ENCODE data around the gene GALNS.
"Not testable (repeated sequence)": the region's sequence is repeated elsewhere in the genome, so short reads cannot be mapped to it uniquely, and the experiment has no call there.

Gene GALNS

GRCh38 chr16:88893127-88893968 lies 36.6 kb upstream of the GALNS start:
- Histone ChIP-seq H3K4me3 (ENCODE audit: low read length, poor library complexity, severe bottlenecking) (no peak overlapping the region), H3K79me2 (ENCODE audit: insufficient read depth, low read length) (no peaks in the 10 kb centered on the region), H4K20me1 (ENCODE audit: insufficient read depth, low read length, poor library complexity, severe bottlenecking) (peaks cover 2% of the 10 kb centered on the region), H3F3A (ENCODE audit: low read depth) (no peaks in the 10 kb centered on the region), H3K9me2 (replicated peaks; ENCODE audit: low read depth, low read length) (no peaks in the 10 kb centered on the region), H3K4me1 (ENCODE audit: insufficient read depth, low read length, poor library complexity, severe bottlenecking) (no peaks in the 10 kb centered on the region), H3K4me2 (ENCODE audit: low read depth, low read length, poor library complexity, severe bottlenecking) (no peak overlapping the region), H2AFZ (ENCODE audit: low read length) (no peak overlapping the region), H3K9ac (ENCODE audit: low read depth, low read length, poor library complexity, severe bottlenecking) (no peak overlapping the region), H3K27me3 (ENCODE audit: insufficient read depth, low read length, poor library complexity, severe bottlenecking) (no peaks in the 10 kb centered on the region), H3K9me3 (ENCODE audit: insufficient read depth, low read depth, low read length) (no peaks in the 10 kb centered on the region), H3K36me3 (ENCODE audit: insufficient read depth, low read length) (peaks cover 42% of the 10 kb centered on the region; the same call in 1 of the 2 replicates)
- TF ChIP-seq EZH2phosphoT487 (IDR thresholded peaks at IDR 0.05; ENCODE audit: borderline replicate concordance) (no peak), CTCF (conservative IDR thresholded peaks at IDR 0.05; ENCODE audit: low read length) (no peak)

- no peaks in the 10 kb centered on the region for H3K79me2 ChIP-seq (ENCODE audit: insufficient read depth, low read length)
- no peaks in the 10 kb centered on the region for H3F3A ChIP-seq (ENCODE audit: low read depth)
- H4K20me1 ChIP-seq (ENCODE audit: insufficient read depth, low read length, poor library complexity, severe bottlenecking) = no peaks in the 10 kb centered on the region
- H3K9me3 ChIP-seq (ENCODE audit: insufficient read depth, low read depth, low read length) = no peaks in the 10 kb centered on the region
- H3K4me2 ChIP-seq (ENCODE audit: low read depth, low read length, poor library complexity, severe bottlenecking) = no peak overlapping the region
- no peaks in the 10 kb centered on the region for H3K27me3 ChIP-seq (ENCODE audit: insufficient read depth, low read length, poor library complexity, severe bottlenecking)
- no peak overlapping the region for H3K9ac ChIP-seq (ENCODE audit: low read depth, low read length, poor library complexity, severe bottlenecking)
- no peak overlapping the region for H2AFZ ChIP-seq (ENCODE audit: low read length)
- peaks cover 33% of the 10 kb centered on the region; the same call in 1 of the 2 replicates for H3K36me3 ChIP-seq (ENCODE audit: insufficient read depth, low read length)
- no peaks in the 10 kb centered on the region for H3K4me1 ChIP-seq (ENCODE audit: insufficient read depth, low read length, poor library complexity, severe bottlenecking)
- H3K9me2 ChIP-seq (replicated peaks; ENCODE audit: low read depth, low read length) = no peaks in the 10 kb centered on the region
- H3K4me3 ChIP-seq (ENCODE audit: low read length, poor library complexity, severe bottlenecking) = no peak overlapping the region
- TF ChIP-seq CTCF (conservative IDR thresholded peaks at IDR 0.05; ENCODE audit: low read length) (no peak), EZH2phosphoT487 (IDR thresholded peaks at IDR 0.05; ENCODE audit: borderline replicate concordance) (no peak)
Measured at GRCh38 chr16:88892065-88892464, 35.3 kb upstream of the GALNS start.

- Histone ChIP-seq H3F3A (ENCODE audit: low read depth) (no peaks in the 10 kb centered on the region), H3K36me3 (ENCODE audit: insufficient read depth, low read length) (peaks cover 29% of the 10 kb centered on the region; the same call in 1 of the 2 replicates), H3K4me1 (ENCODE audit: insufficient read depth, low read length, poor library complexity, severe bottlenecking) (no peaks in the 10 kb centered on the region), H3K9ac (ENCODE audit: low read depth, low read length, poor library complexity, severe bottlenecking) (no peak overlapping the region), H3K79me2 (ENCODE audit: insufficient read depth, low read length) (no peaks in the 10 kb centered on the region), H4K20me1 (ENCODE audit: insufficient read depth, low read length, poor library complexity, severe bottlenecking) (no peaks in the 10 kb centered on the region), H3K9me2 (replicated peaks; ENCODE audit: low read depth, low read length) (no peaks in the 10 kb centered on the region), H3K4me3 (ENCODE audit: low read length, poor library complexity, severe bottlenecking) (no peak overlapping the region), H2AFZ (ENCODE audit: low read length) (no peak overlapping the region), H3K9me3 (ENCODE audit: insufficient read depth, low read depth, low read length) (no peaks in the 10 kb centered on the region), H3K4me2 (ENCODE audit: low read depth, low read length, poor library complexity, severe bottlenecking) (no peak overlapping the region), H3K27me3 (ENCODE audit: insufficient read depth, low read length, poor library complexity, severe bottlenecking) (no peaks in the 10 kb centered on the region)
- TF ChIP-seq EZH2phosphoT487 (IDR thresholded peaks at IDR 0.05; ENCODE audit: borderline replicate concordance) (no peak), CTCF (conservative IDR thresholded peaks at IDR 0.05; ENCODE audit: low read length) (no peak)
Measured at GRCh38 chr16:88891083-88891482, 34.3 kb upstream of the GALNS start.

- not testable (repeated sequence) for H3K4me3 ChIP-seq (ENCODE audit: low read length, poor library complexity, severe bottlenecking); H3K9me2 ChIP-seq (replicated peaks; ENCODE audit: low read depth, low read length); H2AFZ ChIP-seq (ENCODE audit: low read length); H3K27me3 ChIP-seq (ENCODE audit: insufficient read depth, low read length, poor library complexity, severe bottlenecking); H3K4me2 ChIP-seq (ENCODE audit: low read depth, low read length, poor library complexity, severe bottlenecking); H3K9me3 ChIP-seq (ENCODE audit: insufficient read depth, low read depth, low read length); H3K9ac ChIP-seq (ENCODE audit: low read depth, low read length, poor library complexity, severe bottlenecking); H4K20me1 ChIP-seq (ENCODE audit: insufficient read depth, low read length, poor library complexity, severe bottlenecking); H3F3A ChIP-seq (ENCODE audit: low read depth); H3K79me2 ChIP-seq (ENCODE audit: insufficient read depth, low read length); H3K4me1 ChIP-seq (ENCODE audit: insufficient read depth, low read length, poor library complexity, severe bottlenecking)
- H3K36me3 ChIP-seq (ENCODE audit: insufficient read depth, low read length) = peaks cover 34% of the 10 kb centered on the region; the same call in 1 of the 2 replicates
Measured at GRCh38 chr16:88889702-88890352, 33.1 kb upstream of the GALNS start.

All from Loucy (cell line).